A549 (cell line): ENCODE measurements around the gene CCDC134.

Experiments
- BHLHE40 ChIP-seq: IDR thresholded peaks from 2 replicates; pipeline ENCODE4 v1.6.1; 2012; ENCODE audit warnings: low read depth, low read length, inconsistent platforms
- HOXB5 ChIP-seq: fragments of 250-450 bp; sonication (Bioruptor Pico); IDR thresholded peaks from 2 replicates; pipeline ENCODE4 v1.5.0; 2020; ENCODE audit warnings: mild to moderate bottlenecking, moderate library complexity
- NR3C1 ChIP-seq: fragments of >200 bp; sonication (Bioruptor Twin); formaldehyde crosslinking; IDR thresholded peaks from 3 replicates; pipeline ENCODE4 v1.6.1; 2017
- POLR2A ChIP-seq: IDR thresholded peaks from 2 replicates; pipeline ENCODE4 v1.6.1; 2012; ENCODE audit warnings: mild to moderate bottlenecking, low read length
- RAD21 ChIP-seq, 2 experiments: fragments of >200 bp in 1 of 2; sonication (Bioruptor Twin) in 1 of 2; formaldehyde crosslinking in 1 of 2; IDR thresholded peaks in 1 of 2; conservative IDR thresholded peaks in 1 of 2; 2 replicates in 1 of 2; 3 replicates in 1 of 2; pipeline ENCODE4 v1.6.1; 2012 to 2018; ENCODE audit warnings: inconsistent platforms in 1 of 2
- RFX5 ChIP-seq: fragments of 450-650 bp; IDR thresholded peaks from 2 replicates; pipeline ENCODE4 v1.7.1; 2014; ENCODE audit warnings: antibody characterized with exemption, mild to moderate bottlenecking, moderate library complexity
- SMC3 ChIP-seq: fragments of >200 bp; sonication (Bioruptor Twin); formaldehyde crosslinking; IDR thresholded peaks from 3 replicates; pipeline ENCODE4 v1.6.1; 2018; ENCODE audit warnings: inconsistent platforms
- ZSCAN20 ChIP-seq: fragments of 250-450 bp; sonication (Bioruptor Pico); IDR thresholded peaks from 2 replicates; pipeline ENCODE4 v1.8.0; 2022; ENCODE audit warnings: mild to moderate bottlenecking, moderate library complexity
- TF ChIP-seq, protein P1 (sequence below): fragments of >200 bp; sonication (Bioruptor Twin); formaldehyde crosslinking; IDR thresholded peaks from 3 replicates; pipeline ENCODE4 v1.5.1; 2016

DNA sequence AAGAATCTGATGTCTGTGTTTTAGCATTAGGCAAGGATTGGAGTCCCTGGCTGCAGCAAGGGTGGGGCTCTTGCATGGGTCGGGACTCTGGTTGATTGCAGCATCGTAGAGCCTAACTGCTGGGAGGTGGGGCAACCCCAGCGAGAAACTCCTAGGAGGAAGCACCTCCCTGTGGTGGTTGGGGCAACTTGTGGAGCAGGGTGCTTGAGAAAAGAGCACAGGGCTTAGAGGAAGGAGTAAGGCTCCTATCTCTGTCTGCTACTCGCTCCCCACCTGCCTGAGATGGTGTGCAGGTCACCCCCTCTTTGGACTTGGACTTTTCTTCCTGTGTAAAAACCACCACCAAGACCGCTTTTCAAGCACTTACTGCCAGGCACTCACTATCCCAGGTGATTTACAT, 48.0 kb downstream of the CCDC134 start:
- TF ChIP-seq, protein P1, sequence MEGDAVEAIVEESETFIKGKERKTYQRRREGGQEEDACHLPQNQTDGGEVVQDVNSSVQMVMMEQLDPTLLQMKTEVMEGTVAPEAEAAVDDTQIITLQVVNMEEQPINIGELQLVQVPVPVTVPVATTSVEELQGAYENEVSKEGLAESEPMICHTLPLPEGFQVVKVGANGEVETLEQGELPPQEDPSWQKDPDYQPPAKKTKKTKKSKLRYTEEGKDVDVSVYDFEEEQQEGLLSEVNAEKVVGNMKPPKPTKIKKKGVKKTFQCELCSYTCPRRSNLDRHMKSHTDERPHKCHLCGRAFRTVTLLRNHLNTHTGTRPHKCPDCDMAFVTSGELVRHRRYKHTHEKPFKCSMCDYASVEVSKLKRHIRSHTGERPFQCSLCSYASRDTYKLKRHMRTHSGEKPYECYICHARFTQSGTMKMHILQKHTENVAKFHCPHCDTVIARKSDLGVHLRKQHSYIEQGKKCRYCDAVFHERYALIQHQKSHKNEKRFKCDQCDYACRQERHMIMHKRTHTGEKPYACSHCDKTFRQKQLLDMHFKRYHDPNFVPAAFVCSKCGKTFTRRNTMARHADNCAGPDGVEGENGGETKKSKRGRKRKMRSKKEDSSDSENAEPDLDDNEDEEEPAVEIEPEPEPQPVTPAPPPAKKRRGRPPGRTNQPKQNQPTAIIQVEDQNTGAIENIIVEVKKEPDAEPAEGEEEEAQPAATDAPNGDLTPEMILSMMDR: no peak
- no peak for TF ChIP-seq HOXB5 (CRISPR knock-in tag)
- TF ChIP-seq POLR2A: no peak
- TF ChIP-seq SMC3: no peak
- TF ChIP-seq RAD21 (conservative IDR thresholded peaks at IDR 0.05 in 1 of 2, IDR thresholded peaks at IDR 0.05 in 1 of 2): no peak
- TF ChIP-seq ZSCAN20 (CRISPR knock-in tag): no peak
- no peak for TF ChIP-seq RFX5
- no peak for TF ChIP-seq NR3C1
- TF ChIP-seq BHLHE40: no peak
